ENCODE results near the gene RCN2. TPM values are rescaled to one million over a fixed set of nuclear protein-coding genes. Genes with fewer than 3 reads are reported as not detected.

RCN2 gene
- total RNA-seq, 1 experiment from 2014 or later = 78.6 TPM

GRCh38 chr15:76978522-76979330 is 47.2 kb downstream of the RCN2 start:
- CTCF ChIA-PET = no interaction called here

GRCh38 chr15:76979331-76979925 is 47.9 kb downstream of the RCN2 start:
- no peak overlapping the region for H3K27ac ChIP-seq (ENCODE audit: low read depth, low read length, poor library complexity, severe bottlenecking)
- no peaks in the 10 kb centered on the region for H3K4me1 ChIP-seq (ENCODE audit: insufficient read depth, low read length, poor library complexity, severe bottlenecking)
- H3K36me3 ChIP-seq (ENCODE audit: insufficient read depth, low read length, poor library complexity, severe bottlenecking) = no peaks in the 10 kb centered on the region
- ChIA-PET POLR2A (ENCODE audit: low non-redundant PET) (no interaction called here), CTCF (no interaction called here)
- intact Hi-C loops (cut with micrococcal nuclease; ENCODE audit: unreplicated experiment) = no loop called here
- H3K27me3 ChIP-seq (replicated peaks; ENCODE audit: insufficient read depth, low read depth, low read length, poor library complexity) = no peaks in the 10 kb centered on the region
- no peaks in the 10 kb centered on the region for H3K9me3 ChIP-seq (ENCODE audit: low read depth, low read length, poor library complexity, severe bottlenecking)
- no TSS peak for BruUV-seq (replicated peaks)
- H3K4me3 ChIP-seq (ENCODE audit: low read depth, low read length, poor library complexity, severe bottlenecking) = no peak overlapping the region
- no peak for DNase-seq (ENCODE audit: low spot score)
- TF ChIP-seq CTCF (conservative IDR thresholded peaks at IDR 0.05; ENCODE audit: low read depth, low read length) = no peak
- TF ChIP-seq EZH2 (IDR thresholded peaks at IDR 0.05; ENCODE audit: borderline replicate concordance, low read depth, low read length, poor library complexity, severe bottlenecking) = no peak

More at GRCh38 chr15:76978522-76979330, 47.2 kb downstream of the RCN2 start:
- Histone ChIP-seq H3K27me3 (replicated peaks; ENCODE audit: insufficient read depth, low read depth, low read length, poor library complexity) (no peaks in the 10 kb centered on the region), H3K27ac (ENCODE audit: low read depth, low read length, poor library complexity, severe bottlenecking) (no peak overlapping the region), H3K36me3 (ENCODE audit: insufficient read depth, low read length, poor library complexity, severe bottlenecking) (no peaks in the 10 kb centered on the region), H3K9me3 (ENCODE audit: low read depth, low read length, poor library complexity, severe bottlenecking) (no peaks in the 10 kb centered on the region), H3K4me1 (ENCODE audit: insufficient read depth, low read length, poor library complexity, severe bottlenecking) (no peaks in the 10 kb centered on the region), H3K4me3 (ENCODE audit: low read depth, low read length, poor library complexity, severe bottlenecking) (no peak overlapping the region)
- no peak for TF ChIP-seq CTCF (conservative IDR thresholded peaks at IDR 0.05; ENCODE audit: low read depth, low read length)
- no peak for TF ChIP-seq EZH2 (IDR thresholded peaks at IDR 0.05; ENCODE audit: borderline replicate concordance, low read depth, low read length, poor library complexity, severe bottlenecking)
- POLR2A ChIA-PET (ENCODE audit: low non-redundant PET) = no interaction called here
- intact Hi-C loops (cut with micrococcal nuclease; ENCODE audit: unreplicated experiment) = no loop called here
- BruUV-seq (replicated peaks) = no TSS peak
- DNase-seq (ENCODE audit: low spot score) = no peak

GRCh38 chr15:76979996-76980520 is 48.5 kb downstream of the RCN2 start:
- Histone ChIP-seq H3K27me3 (replicated peaks; ENCODE audit: insufficient read depth, low read depth, low read length, poor library complexity) (no peaks in the 10 kb centered on the region), H3K9me3 (ENCODE audit: low read depth, low read length, poor library complexity, severe bottlenecking) (no peaks in the 10 kb centered on the region), H3K27ac (ENCODE audit: low read depth, low read length, poor library complexity, severe bottlenecking) (no peak overlapping the region), H3K4me3 (ENCODE audit: low read depth, low read length, poor library complexity, severe bottlenecking) (no peak overlapping the region), H3K4me1 (ENCODE audit: insufficient read depth, low read length, poor library complexity, severe bottlenecking) (no peaks in the 10 kb centered on the region), H3K36me3 (ENCODE audit: insufficient read depth, low read length, poor library complexity, severe bottlenecking) (no peaks in the 10 kb centered on the region)
- ChIA-PET POLR2A (ENCODE audit: low non-redundant PET) (no interaction called here), CTCF (no interaction called here)
- BruUV-seq (replicated peaks) = no TSS peak
- TF ChIP-seq CTCF (conservative IDR thresholded peaks at IDR 0.05; ENCODE audit: low read depth, low read length) (no peak), EZH2 (IDR thresholded peaks at IDR 0.05; ENCODE audit: borderline replicate concordance, low read depth, low read length, poor library complexity, severe bottlenecking) (no peak)
- intact Hi-C loops (cut with micrococcal nuclease; ENCODE audit: unreplicated experiment) = no loop called here
- DNase-seq (ENCODE audit: low spot score) = no peak
